ENCODE results near the gene RPS6KA1.

GRCh38 chr1:26490155-26490554, 39.4 kb upstream of the RPS6KA1 start:
- TF ChIP-seq CTCF (IDR thresholded peaks at IDR 0.05) (no peak), POLR2A (IDR thresholded peaks at IDR 0.05) (no peak)

All from tibial nerve (tissue), 3 donors.